Psoas muscle (tissue), 8 donors: ENCODE measurements around the gene MAP7D1. TPM values are rescaled to one million over a fixed set of nuclear protein-coding genes. Genes with fewer than 3 reads are reported as not detected.

Experiments
- ATAC-seq, 4 donors: fragments of 200-7000 bp; cut with Tn5 transposase; one replicate each; pipeline ENCODE4 v1.9.1; 2020; ENCODE audit warnings: moderate library complexity in 3 of 4, mild to moderate bottlenecking in 2 of 4
- DNase-seq, 2 donors: peaks; one replicate each; pipeline ENCODE4 v3.0.0-alpha.2; 2020
- H3K27ac ChIP-seq: fragments of 200-600 bp; one replicate; pipeline ENCODE4 v1.8.0; 2022
- H3K27me3 ChIP-seq, 3 donors: fragments of 200-600 bp in 1 of 3; one replicate each; pipeline versions ENCODE4 v1.6.1 to v1.8.0; 2013 to 2022; ENCODE audit warnings: low read length in 2 of 3, mild to moderate bottlenecking in 2 of 3, moderate library complexity in 1 of 3; ENCODE audit not compliant: insufficient read depth in 3 of 3
- H3K36me3 ChIP-seq, 2 donors: fragments of 200-600 bp in 1 of 2; one replicate each; pipeline versions ENCODE4 v1.6.1 to v1.8.0; 2013 to 2022; ENCODE audit warnings: low read depth in 1 of 2, mild to moderate bottlenecking in 1 of 2, moderate library complexity in 1 of 2; ENCODE audit not compliant: insufficient read depth in 1 of 2
- H3K4me1 ChIP-seq: fragments of 200-600 bp; one replicate; pipeline ENCODE4 v1.8.0; 2022
- H3K4me3 ChIP-seq: fragments of 200-600 bp; one replicate; pipeline ENCODE4 v1.8.0; 2022; ENCODE audit warnings: mild to moderate bottlenecking
- H3K9me3 ChIP-seq: fragments of 200-600 bp; one replicate; pipeline ENCODE4 v1.8.0; 2022
- WGBS, 3 donors: extraction: QIAGEN DNeasy Blood & Tissue Kit; methylation state at CpG; one replicate each; pipeline versions ENCODE4 v1.1.6 to v1.1.7; 2013; 5-methylcytosine and 5-hydroxymethylcytosine counted together
- intact Hi-C, 2 donors: fragments of 100-400 bp; cut with DNase I; formaldehyde crosslinking; loops; one replicate each; pipeline versions ENCODE4 v1.11.0 to v1.14.2; 2022
- polyA plus RNA-seq, 3 donors: library from polyadenylated mRNA; stranded (reverse); fragments of 200-250 nt; gene quantifications; one replicate each; pipeline ENCODE4 v1.2.3, GENCODE V29; 2013
- total RNA-seq, 4 donors: library from RNA; stranded (reverse); fragmentation: NEBNext Ultra II Directional in 2 of 4; extraction: Animal tissue kit (Norgen Biotek cat#: 25700) in 2 of 4; gene quantifications; one replicate each; pipeline versions ENCODE4 v1.2.1 to v1.2.4, GENCODE V29; 2021 to 2023
- TF ChIP-seq, protein P1 (sequence below): fragments of 200-600 bp; IDR thresholded peaks from one replicate; pipeline ENCODE4 v1.8.0; 2022; ENCODE audit warnings: antibody characterized with exemption
- donor health status: healthy with polysubstance abuse.
- donor health status: DM: no; HTN: no; CAD: no; lungs with moderate emphysema.
- donor health status: Bipolar disorder and iron deficiency.
- donor health status: healthy.
- donor health status: DM: yes; HTN: yes; CAD: no.
- donor health status: DM: no; HTN: no; CAD: no.
- donor health status: DM: no; HTN: no; CAD: no.
- donor health status: DM: yes; HTN: yes; CAD: no.

MAP7D1 gene
- total and polyA plus RNA-seq, 7 donors = 117 to 342 (median 212) TPM

DNA sequence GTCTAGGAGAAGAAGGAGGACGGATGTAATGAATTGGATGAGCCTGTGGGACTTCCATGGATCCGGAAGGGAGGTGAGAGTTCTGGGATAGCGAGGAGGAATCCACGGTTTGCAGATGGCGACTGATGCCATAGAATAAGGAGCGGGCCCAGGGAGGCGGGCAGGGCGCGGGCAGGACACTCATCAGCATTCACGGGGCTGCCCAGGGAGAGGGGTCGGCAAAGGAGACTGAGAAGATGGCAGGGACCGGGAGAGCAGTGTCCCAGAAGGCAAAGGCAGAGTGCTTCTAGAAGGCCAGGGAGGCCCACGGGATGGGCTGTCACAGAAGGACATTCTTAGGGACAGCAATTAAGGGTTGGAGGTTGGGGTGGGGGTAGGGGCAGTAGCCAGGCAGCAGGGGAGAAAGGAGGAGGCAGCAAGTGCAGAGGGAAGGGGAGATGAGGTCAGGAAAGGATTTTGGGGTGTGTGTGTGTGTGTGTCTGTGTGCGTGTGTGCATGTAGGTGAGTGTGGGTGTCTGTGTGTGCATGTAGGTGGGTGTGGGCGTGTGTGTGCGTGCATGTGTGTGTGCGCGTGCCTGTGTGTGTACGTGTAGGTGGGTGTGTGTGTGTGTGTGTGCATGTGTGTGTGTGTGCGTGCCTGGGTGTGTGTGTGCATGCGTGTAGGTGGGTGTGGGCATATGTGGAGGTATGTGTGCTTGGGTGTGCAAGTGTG, 29.8 kb upstream of the MAP7D1 start:
- Histone ChIP-seq H3K4me3 (no peak overlapping the region), H3K27me3 (peaks cover 0 to 16% (median 10%) of the 10 kb centered on the region in 3 donors), H3K4me1 (no peaks in the 10 kb centered on the region), H3K9me3 (no peaks in the 10 kb centered on the region), H3K36me3 (no peaks in the 10 kb centered on the region), H3K27ac (no peak overlapping the region)
- intact Hi-C loops = no loop called here
- TF ChIP-seq, protein P1, sequence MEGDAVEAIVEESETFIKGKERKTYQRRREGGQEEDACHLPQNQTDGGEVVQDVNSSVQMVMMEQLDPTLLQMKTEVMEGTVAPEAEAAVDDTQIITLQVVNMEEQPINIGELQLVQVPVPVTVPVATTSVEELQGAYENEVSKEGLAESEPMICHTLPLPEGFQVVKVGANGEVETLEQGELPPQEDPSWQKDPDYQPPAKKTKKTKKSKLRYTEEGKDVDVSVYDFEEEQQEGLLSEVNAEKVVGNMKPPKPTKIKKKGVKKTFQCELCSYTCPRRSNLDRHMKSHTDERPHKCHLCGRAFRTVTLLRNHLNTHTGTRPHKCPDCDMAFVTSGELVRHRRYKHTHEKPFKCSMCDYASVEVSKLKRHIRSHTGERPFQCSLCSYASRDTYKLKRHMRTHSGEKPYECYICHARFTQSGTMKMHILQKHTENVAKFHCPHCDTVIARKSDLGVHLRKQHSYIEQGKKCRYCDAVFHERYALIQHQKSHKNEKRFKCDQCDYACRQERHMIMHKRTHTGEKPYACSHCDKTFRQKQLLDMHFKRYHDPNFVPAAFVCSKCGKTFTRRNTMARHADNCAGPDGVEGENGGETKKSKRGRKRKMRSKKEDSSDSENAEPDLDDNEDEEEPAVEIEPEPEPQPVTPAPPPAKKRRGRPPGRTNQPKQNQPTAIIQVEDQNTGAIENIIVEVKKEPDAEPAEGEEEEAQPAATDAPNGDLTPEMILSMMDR = no peak
- ATAC-seq (no peak), DNase-seq (no peak)
- 82 to 87% (median 83%) methylated on average over 21 of the region's 21 CpGs for WGBS, 3 donors

DNA sequence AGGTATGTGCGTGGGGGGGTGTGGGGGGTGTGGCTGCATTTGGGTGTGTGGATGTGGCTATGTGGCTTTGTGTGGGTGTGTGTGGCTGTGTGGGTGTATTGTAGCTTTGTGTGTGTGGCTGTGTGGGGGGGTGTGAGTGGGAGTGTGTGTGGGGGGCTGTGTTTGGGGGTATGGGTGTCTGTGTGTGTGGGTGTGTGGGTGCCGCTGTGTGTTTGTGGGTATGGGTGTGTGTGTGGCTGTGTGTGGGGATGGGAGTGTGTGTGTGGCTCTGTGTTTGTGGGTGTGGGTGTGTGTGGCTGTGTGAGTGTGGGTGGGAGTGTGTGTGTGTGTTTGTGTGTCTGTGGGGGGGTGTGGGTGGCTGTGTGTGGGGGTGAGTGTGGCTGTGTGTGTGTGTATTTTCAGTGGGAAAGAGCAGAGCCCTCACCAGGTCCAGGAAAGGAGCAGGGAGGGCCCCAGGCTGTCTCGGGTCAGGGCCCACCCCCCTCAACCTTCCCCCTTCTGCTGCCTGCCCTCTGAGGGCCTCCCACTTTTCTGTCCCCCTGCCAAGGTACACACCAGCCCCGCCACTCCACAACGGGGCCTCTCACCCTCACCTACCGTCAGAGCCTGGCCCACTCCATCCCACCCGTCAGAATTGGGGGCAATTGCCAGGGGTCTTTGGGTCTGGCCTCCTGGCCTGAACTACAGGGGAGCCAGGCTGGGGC, 29.0 kb upstream of the MAP7D1 start:
- H3K27me3 ChIP-seq = peaks cover 0 to 16% (median 10%) of the 10 kb centered on the region in 3 donors
- H3K4me3 ChIP-seq = no peak overlapping the region
- TF ChIP-seq, protein P1 = no peak
- 56 to 78% (median 68%) methylated on average over 6 to 7 of the region's 7 CpGs for WGBS, 3 donors
- DNase-seq (no peak), ATAC-seq (no peak)
- no peaks in the 10 kb centered on the region for H3K4me1 ChIP-seq
- H3K36me3 ChIP-seq = no peaks in the 10 kb centered on the region
- intact Hi-C loops = no loop called here
- no peaks in the 10 kb centered on the region for H3K9me3 ChIP-seq
- H3K27ac ChIP-seq = no peak overlapping the region

DNA sequence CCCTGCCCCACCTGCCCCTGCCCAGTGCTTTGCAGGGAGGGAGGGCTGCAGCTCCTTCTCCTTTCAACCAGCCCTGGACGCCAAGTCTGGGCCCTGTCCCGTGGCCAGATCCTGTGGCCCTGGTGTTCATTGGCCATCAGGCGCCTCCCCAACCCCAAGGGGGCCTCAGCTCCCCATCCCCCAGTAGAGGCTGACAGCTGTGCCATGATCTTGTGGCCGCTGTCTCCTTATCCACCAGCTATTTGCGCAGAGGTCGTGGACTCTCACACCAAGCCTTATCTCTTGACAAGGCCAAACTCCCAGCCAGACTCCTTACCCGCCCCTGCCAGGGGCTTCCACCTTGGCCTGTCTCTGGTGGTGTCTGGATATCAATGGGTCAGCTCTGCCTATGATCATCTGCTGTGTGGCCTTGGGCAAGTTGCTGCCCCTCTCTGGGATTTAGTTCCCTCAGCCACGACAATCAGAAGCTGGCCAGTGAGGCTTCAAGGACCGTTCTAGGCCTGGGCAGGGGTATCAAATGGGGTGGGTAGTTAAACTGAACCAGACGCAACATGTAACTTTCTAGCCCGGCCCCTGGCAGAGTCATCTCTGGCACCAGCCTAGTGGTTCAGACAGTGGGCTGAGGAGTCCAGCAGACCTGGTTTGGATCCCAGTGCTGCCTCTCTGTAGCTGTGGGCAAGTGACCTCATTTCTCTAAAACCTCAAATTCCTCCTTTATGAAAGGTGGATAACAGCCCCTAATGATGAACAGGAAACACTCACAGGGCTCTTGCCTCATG, 27.6 kb upstream of the MAP7D1 start:
- DNase-seq (no peak), ATAC-seq (no peak)
- Histone ChIP-seq H3K36me3 (no peaks in the 10 kb centered on the region), H3K4me1 (no peaks in the 10 kb centered on the region), H3K9me3 (no peaks in the 10 kb centered on the region), H3K27ac (no peak overlapping the region), H3K27me3 (peaks cover 0 to 13% (median 10%) of the 10 kb centered on the region in 3 donors), H3K4me3 (no peak overlapping the region)
- 87 to 88% (median 88%) methylated on average over 11 of the region's 11 CpGs for WGBS, 3 donors
- intact Hi-C loops = no loop called here
- TF ChIP-seq, protein P1 = no peak

DNA sequence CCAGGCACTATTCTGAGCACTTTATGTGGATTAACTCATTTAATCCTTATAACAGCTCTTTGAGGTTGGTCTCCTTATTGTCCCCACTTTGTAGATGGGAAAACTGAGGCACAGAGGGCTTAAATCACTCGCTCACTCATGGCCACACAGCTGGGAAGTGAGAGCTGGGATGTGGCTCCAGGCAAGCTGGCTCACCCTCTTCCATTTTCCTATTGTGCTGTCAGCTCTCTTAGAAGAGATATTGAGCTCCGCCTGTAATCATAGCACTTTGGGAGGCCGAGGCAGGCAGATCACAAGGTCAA, 27.1 kb upstream of the MAP7D1 start:
- intact Hi-C loops = no loop called here
- 90 to 94% (median 92%) methylated on average over 3 of the region's 3 CpGs for WGBS, 3 donors
- no peak overlapping the region for H3K4me3 ChIP-seq
- no peak overlapping the region for H3K27ac ChIP-seq
- no peak for ATAC-seq
- peaks cover 0 to 10% (median 9%) of the 10 kb centered on the region in 3 donors for H3K27me3 ChIP-seq
- H3K36me3 ChIP-seq = no peaks in the 10 kb centered on the region
- no peaks in the 10 kb centered on the region for H3K9me3 ChIP-seq
- DNase-seq = no peak
- TF ChIP-seq, protein P1 = no peak
- no peaks in the 10 kb centered on the region for H3K4me1 ChIP-seq
